H1 (cell line): ENCODE data around the gene IGLL5. TPM values are rescaled to one million over a fixed set of nuclear protein-coding genes. Genes with fewer than 3 reads are reported as not detected.

Experiments
- CTBP2 ChIP-seq: IDR thresholded peaks from 2 replicates; pipeline ENCODE4 v1.7.0; 2011; ENCODE audit warnings: borderline replicate concordance, mild to moderate bottlenecking, moderate library complexity, mixed read lengths, low read length; ENCODE audit not compliant: insufficient read depth, insufficient read length
- JUN ChIP-seq: IDR thresholded peaks from 2 replicates; pipeline ENCODE4 v1.6.1; 2011; ENCODE audit warnings: low read depth, mild to moderate bottlenecking, improper control_type of control experiment, low read length
- SRF ChIP-seq: IDR thresholded peaks from 2 replicates; pipeline ENCODE4 v1.6.1; 2011; ENCODE audit warnings: mild to moderate bottlenecking, low read depth, low read length, moderate library complexity
- polyA plus RNA-seq, 7 experiments: library from polyadenylated mRNA; depleted of rRNA in 3 of 7; stranded (reverse) in 5 of 7; unstranded in 2 of 7; fragments of >200 nt in 5 of 7; fragments of 200-250 nt in 2 of 7; gene quantifications; 1 replicate in 5 of 7; 2 replicates in 1 of 7; 4 replicates in 1 of 7; pipeline versions ENCODE4 v1.2.1 to v1.2.3, GENCODE V29; 2011 to 2013; ENCODE audit warnings: missing spikeins in 2 of 7, mixed read lengths in 2 of 7
- total RNA-seq: library from RNA; stranded (reverse); fragmentation: NEBNext Ultra II Directional; extraction: Animal tissue kit (Norgen Biotek cat#: 25700); gene quantifications from 2 replicates; pipeline ENCODE4 v1.2.1, GENCODE V29; 2021
- TF ChIP-seq, protein P1 (sequence below), 3 experiments: IDR thresholded peaks; 1 replicate in 2 of 3; 2 replicates in 1 of 3; pipeline versions ENCODE4 v1.5.1 to v1.6.1; 2011; ENCODE audit warnings: low read length in 3 of 3, mild to moderate bottlenecking in 3 of 3, inconsistent platforms in 2 of 3, low read depth in 1 of 3, moderate library complexity in 1 of 3; ENCODE audit not compliant: insufficient read depth in 1 of 3; ENCODE audit errors: control extremely low read depth in 1 of 3

Gene IGLL5
- total and polyA plus RNA-seq, 2 of the 8 experiments (the other 6 are each of a cell fraction or from before 2014, with no cell fraction given), result not detected

DNA sequence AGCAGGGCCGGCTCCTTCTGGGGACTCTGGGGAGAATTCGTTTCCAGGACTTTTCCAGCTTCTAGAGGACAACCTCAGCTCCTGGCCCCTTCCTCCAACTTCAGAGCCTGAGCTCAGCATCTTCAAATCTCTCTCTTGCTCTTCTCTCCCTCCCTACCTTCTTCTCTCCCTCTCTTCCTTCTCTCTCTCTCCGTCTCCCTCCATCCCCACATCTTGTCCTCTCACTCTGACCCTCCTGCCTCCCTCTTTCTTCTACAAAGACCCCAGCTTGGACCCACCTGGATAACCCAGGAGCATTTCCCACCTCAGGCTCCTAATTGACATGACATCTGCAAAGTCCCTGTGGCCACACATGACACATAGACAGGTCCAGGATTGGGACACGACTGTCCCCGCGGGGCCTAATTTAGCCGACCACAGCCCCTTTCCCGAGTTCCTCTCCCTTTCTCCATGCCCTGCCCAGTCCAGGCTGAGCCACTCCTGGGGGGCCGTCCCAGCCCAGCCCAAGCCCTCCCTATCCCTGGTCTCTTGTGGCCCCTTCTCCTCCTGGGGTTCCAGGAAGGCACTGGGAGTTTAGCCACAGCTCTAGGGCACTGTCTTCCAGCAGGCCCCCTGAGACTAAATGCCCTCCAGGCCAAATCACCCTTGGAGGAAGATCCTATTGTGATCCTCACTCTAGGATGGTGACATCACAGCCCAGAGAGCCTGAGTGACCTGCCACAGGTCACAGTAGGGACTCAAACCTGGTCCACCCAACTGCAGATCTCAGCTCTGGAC, 36.9 kb downstream of the IGLL5 start (continued):
- TF ChIP-seq, protein P1, sequence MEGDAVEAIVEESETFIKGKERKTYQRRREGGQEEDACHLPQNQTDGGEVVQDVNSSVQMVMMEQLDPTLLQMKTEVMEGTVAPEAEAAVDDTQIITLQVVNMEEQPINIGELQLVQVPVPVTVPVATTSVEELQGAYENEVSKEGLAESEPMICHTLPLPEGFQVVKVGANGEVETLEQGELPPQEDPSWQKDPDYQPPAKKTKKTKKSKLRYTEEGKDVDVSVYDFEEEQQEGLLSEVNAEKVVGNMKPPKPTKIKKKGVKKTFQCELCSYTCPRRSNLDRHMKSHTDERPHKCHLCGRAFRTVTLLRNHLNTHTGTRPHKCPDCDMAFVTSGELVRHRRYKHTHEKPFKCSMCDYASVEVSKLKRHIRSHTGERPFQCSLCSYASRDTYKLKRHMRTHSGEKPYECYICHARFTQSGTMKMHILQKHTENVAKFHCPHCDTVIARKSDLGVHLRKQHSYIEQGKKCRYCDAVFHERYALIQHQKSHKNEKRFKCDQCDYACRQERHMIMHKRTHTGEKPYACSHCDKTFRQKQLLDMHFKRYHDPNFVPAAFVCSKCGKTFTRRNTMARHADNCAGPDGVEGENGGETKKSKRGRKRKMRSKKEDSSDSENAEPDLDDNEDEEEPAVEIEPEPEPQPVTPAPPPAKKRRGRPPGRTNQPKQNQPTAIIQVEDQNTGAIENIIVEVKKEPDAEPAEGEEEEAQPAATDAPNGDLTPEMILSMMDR (IDR thresholded peaks at IDR 0.05; ENCODE audit: control extremely low read depth in 1 of 3, insufficient read depth in 1 of 3, low read depth in 1 of 3, low read length in 3 of 3), result no peak
- TF ChIP-seq JUN (no peak), SRF (no peak), CTBP2 (no peak)
- TF ChIP-seq, all 59 proteins: peak for 0
